Right lobe of liver (tissue), 6 donors: ENCODE measurements around the gene ITPR3. TPM values are rescaled to one million over a fixed set of nuclear protein-coding genes. Genes with fewer than 3 reads are reported as not detected.
"Not testable (repeated sequence)": the region's sequence is repeated elsewhere in the genome, so short reads cannot be mapped to it uniquely, and the experiment has no call there.

Source experiments
- ATAC-seq, 4 donors: fragments of 200-7000 bp; cut with Tn5 transposase; one replicate each; pipeline ENCODE4 v1.9.1; 2020; ENCODE audit warnings: mild to moderate bottlenecking in 4 of 4, moderate library complexity in 4 of 4
- DNase-seq, 3 donors: peaks; one replicate each; pipeline ENCODE4 v3.0.0-alpha.2; 2020
- H3K27ac ChIP-seq, 3 donors: fragments of 200-600 bp; one replicate each; pipeline ENCODE4 v1.8.0; 2022
- H3K27me3 ChIP-seq, 2 donors: fragments of 200-600 bp; one replicate each; pipeline ENCODE4 v1.8.0; 2022
- H3K36me3 ChIP-seq, 4 donors: fragments of 200-600 bp; sonication (generic) in 1 of 4; one replicate each; pipeline versions ENCODE4 v1.5.1 to v1.8.0; 2017 to 2022; ENCODE audit warnings: control low read depth in 1 of 4
- H3K4me1 ChIP-seq, 4 donors: fragments of 200-600 bp; sonication (generic) in 1 of 4; one replicate each; pipeline versions ENCODE4 v1.5.1 to v1.8.0; 2017 to 2022; ENCODE audit warnings: control low read depth in 1 of 4
- H3K4me3 ChIP-seq, 3 donors: fragments of 200-600 bp; one replicate each; pipeline ENCODE4 v1.8.0; 2022
- H3K9me3 ChIP-seq, 4 donors: fragments of 200-600 bp; sonication (generic) in 1 of 4; one replicate each; pipeline versions ENCODE4 v1.5.1 to v1.8.0; 2017 to 2022; ENCODE audit warnings: control low read depth in 1 of 4
- CTCF ChIP-seq, 4 donors: fragments of 200-600 bp in 3 of 4; fragments of 450-650 bp in 1 of 4; IDR thresholded peaks; one replicate each; pipeline versions ENCODE4 v1.5.1 to v1.8.0; 2016 to 2022; ENCODE audit warnings: antibody characterized with exemption in 4 of 4, mild to moderate bottlenecking in 2 of 4
- POLR2A ChIP-seq: fragments of 450-650 bp; IDR thresholded peaks from one replicate; pipeline ENCODE4 v1.6.1; 2017; ENCODE audit warnings: antibody characterized with exemption, mild to moderate bottlenecking
- WGBS: methylation state at CpG from one replicate; pipeline ENCODE4 v1.1.6; 2018; ENCODE audit warnings: low coverage, low lambda C conversion rate; ENCODE audit not compliant: insufficient coverage; ENCODE audit errors: missing lambda C conversion rate; 5-methylcytosine and 5-hydroxymethylcytosine counted together
- intact Hi-C, 2 donors: fragments of 100-400 bp; cut with DNase I; formaldehyde crosslinking; loops; one replicate each; pipeline versions ENCODE4 v1.11.2 to v1.14.1; 2022
- total RNA-seq, 6 experiments: library from RNA; depleted of rRNA in 2 of 6; stranded (reverse); fragments of >200 nt in 2 of 6; fragmentation: NEBNext Ultra II Directional in 3 of 6; extraction: Animal tissue kit (Norgen Biotek cat#: 25700) in 3 of 6; gene quantifications; one replicate each; pipeline versions ENCODE4 v1.1.0 to v1.2.4, GENCODE V29; 2016 to 2023
- donor health status: DM: no; HTN: yes; CAD: no.
- donor health status: DM: no; HTN: no; CAD: no.
- donor health status: DM: no; HTN: no; CAD: no.
- donor health status: DM: no; HTN: yes; CAD: no.
- donor health status: DM: no; HTN: yes; CAD: no.

ITPR3 gene
- total RNA-seq, 6 experiments from 2014 or later, result 0.79 to 3.5 (median 1.6) TPM

GRCh38 chr6:33630014-33630413, 8.9 kb downstream of the ITPR3 start:
- no peak for TF ChIP-seq POLR2A
- TF ChIP-seq CTCF (IDR thresholded peaks at IDR 0.05), result no peak
- DNase-seq (no peak), ATAC-seq (no peak)
- peaks cover 0 to 5% of the 10 kb centered on the region in 2 donors for H3K27me3 ChIP-seq
- intact Hi-C loops, result no loop called here
- H3K9me3 ChIP-seq, result no peaks in the 10 kb centered on the region
- no peaks in the 10 kb centered on the region for H3K36me3 ChIP-seq
- 88% methylated on average over 9 of the region's 10 CpGs for WGBS
- no peak overlapping the region for H3K4me3 ChIP-seq
- H3K27ac ChIP-seq, result no peak overlapping the region
- peaks cover 0 to 7% (median 0%) of the 10 kb centered on the region in 4 donors for H3K4me1 ChIP-seq

GRCh38 chr6:33631521-33631920, 10.4 kb downstream of the ITPR3 start:
- DNase-seq, H3K4me3 ChIP-seq, H3K27me3 ChIP-seq, H3K36me3 ChIP-seq, intact Hi-C loops, H3K9me3 ChIP-seq, ATAC-seq, H3K4me1 ChIP-seq, H3K27ac ChIP-seq: not testable (repeated sequence)
- WGBS, result 96% methylated on average over 11 of the region's 13 CpGs

- intact Hi-C loops, result no loop called here
- 81% methylated on average over 4 of the region's 4 CpGs for WGBS
These were observed 10.9 kb downstream of the ITPR3 start for GRCh38 chr6:33631971-33632557.

GRCh38 chr6:33632558-33633039, 11.5 kb downstream of the ITPR3 start:
- no peak for TF ChIP-seq POLR2A
- TF ChIP-seq CTCF (IDR thresholded peaks at IDR 0.05), result peak; percentile 28 to 54 (median 44)
- H3K9me3 ChIP-seq, result no peaks in the 10 kb centered on the region
- H3K27me3 ChIP-seq, result peaks cover 0 to 5% of the 10 kb centered on the region in 2 donors
- H3K4me1 ChIP-seq, result peaks cover 0 to 7% (median 0%) of the 10 kb centered on the region in 4 donors
- no peak for DNase-seq
- intact Hi-C loops, result no loop called here
- H3K27ac ChIP-seq, result no peak overlapping the region
- H3K4me3 ChIP-seq, result no peak overlapping the region
- ATAC-seq, result peak in 3 of 4 donors; percentile 21 to 35 (median 29)
- no peaks in the 10 kb centered on the region for H3K36me3 ChIP-seq
- WGBS, result 43% methylated on average over 1 of the region's 6 CpGs

More at GRCh38 chr6:33631971-33632557, 10.9 kb downstream of the ITPR3 start:
- H3K4me1 ChIP-seq, result peaks cover 0 to 7% (median 0%) of the 10 kb centered on the region in 4 donors
- no peaks in the 10 kb centered on the region for H3K36me3 ChIP-seq
- H3K27me3 ChIP-seq, result peaks cover 0 to 5% of the 10 kb centered on the region in 2 donors
- DNase-seq, result no peak
- no peak overlapping the region for H3K27ac ChIP-seq
- no peaks in the 10 kb centered on the region for H3K9me3 ChIP-seq
- ATAC-seq, result no peak
- no peak overlapping the region for H3K4me3 ChIP-seq
- TF ChIP-seq POLR2A (no peak), CTCF (IDR thresholded peaks at IDR 0.05) (no peak)

GRCh38 chr6:33633084-33633461, 12.0 kb downstream of the ITPR3 start:
- Histone ChIP-seq H3K4me1 (peaks cover 0 to 7% (median 0%) of the 10 kb centered on the region in 4 donors), H3K36me3 (no peaks in the 10 kb centered on the region), H3K9me3 (no peaks in the 10 kb centered on the region), H3K4me3 (peak overlapping the region in 1 of 3 donors; percentile 26), H3K27ac (no peak overlapping the region), H3K27me3 (peaks cover 0 to 5% of the 10 kb centered on the region in 2 donors)
- no peak for DNase-seq
- ATAC-seq, result no peak
- WGBS, result 37% methylated on average over 4 of the region's 21 CpGs
- intact Hi-C loops, result no loop called here
- no peak for TF ChIP-seq CTCF (IDR thresholded peaks at IDR 0.05)
